ENCODE data around the gene KIAA1671. TPM values are rescaled to one million over a fixed set of nuclear protein-coding genes. Genes with fewer than 3 reads are reported as not detected.

The KIAA1671 gene
- polyA plus RNA-seq, 1 of the 3 experiments (the other 2 are of a cell fraction), result 7.4 TPM

DNA sequence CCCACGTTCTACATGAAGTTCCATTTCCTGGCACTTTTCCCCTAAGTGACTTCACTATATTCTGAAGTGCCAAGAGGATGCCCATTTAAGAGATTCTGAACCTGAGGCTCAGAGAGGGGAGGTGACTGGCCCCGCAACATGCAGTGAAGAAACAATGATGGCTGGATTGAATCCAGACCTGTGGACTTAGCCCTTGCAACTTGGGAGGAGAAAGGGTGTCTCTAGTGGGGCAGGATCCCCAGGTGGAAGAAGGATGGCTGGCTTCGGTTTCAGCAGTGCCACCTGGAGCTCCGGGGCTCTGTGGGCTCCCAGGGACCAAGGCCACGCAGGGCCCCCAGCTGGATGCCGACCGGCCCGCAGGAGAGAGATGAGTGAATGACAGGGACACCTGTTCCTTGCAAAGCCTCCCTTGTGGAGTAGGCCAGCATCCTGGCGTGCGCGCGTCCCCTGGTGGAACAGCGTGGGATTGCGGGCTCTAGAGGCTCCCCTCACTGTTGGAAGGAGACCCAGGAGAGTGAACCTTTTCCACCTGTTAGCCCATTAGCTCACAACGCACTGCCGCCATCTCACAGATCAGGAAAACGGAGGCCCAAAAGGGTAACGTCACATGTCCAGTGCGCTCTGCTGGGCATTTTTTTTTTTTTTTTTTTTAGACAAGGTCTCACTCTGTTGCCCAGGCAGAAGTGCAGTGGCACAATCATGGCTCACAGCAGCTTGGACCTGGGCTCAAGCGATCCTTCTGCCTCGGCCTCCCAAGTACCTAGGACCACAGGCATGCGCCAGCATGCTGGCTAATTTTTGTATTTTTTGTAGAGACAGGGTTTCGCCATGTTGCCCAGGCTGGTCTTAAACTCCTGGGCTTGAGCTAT is 104.7 kb downstream of the KIAA1671 start:
- CTCF ChIA-PET, result interaction anchor here (0.6 to 17.2 kb wide), 39 partner anchors 9 to 288 kb away, joined by 3 to 513 read pairs (median 6); partner anchors contain the start of genes KIAA1671 and LHFPL7
- 40% methylated on average over 13 of the region's 23 CpGs for WGBS (ENCODE audit: low lambda C conversion rate)
- Histone ChIP-seq H3F3A (replicated peaks; ENCODE audit: insufficient read depth) (no peaks in the 10 kb centered on the region), H3K4me3 (ENCODE audit: low read depth in 2 of 2, low read length in 1 of 2) (peak overlapping the region in 1 of 2 experiments; percentile 36; a peak in 1 of 4 replicates), H3K4me1 (ENCODE audit: control insufficient read depth in 1 of 2, insufficient read depth in 2 of 2, low read depth in 1 of 2, low read length in 1 of 2) (peaks cover 0 to 15% of the 10 kb centered on the region in 2 experiments; a peak in 1 of 4 replicates), H3K9me3 (no peaks in the 10 kb centered on the region), H3K27ac (ENCODE audit: low read depth in 2 of 2, low read length in 1 of 2) (no peak overlapping the region), H2AFZ (ENCODE audit: low read depth) (no peak overlapping the region), H3K79me2 (ENCODE audit: insufficient read depth) (no peaks in the 10 kb centered on the region), H3K27me3 (ENCODE audit: insufficient read depth) (no peaks in the 10 kb centered on the region), H4K20me1 (ENCODE audit: insufficient read depth) (no peaks in the 10 kb centered on the region), H3K9ac (no peak overlapping the region), H3K36me3 (replicated peaks in 1 of 2; ENCODE audit: control insufficient read depth in 1 of 2, insufficient read depth in 2 of 2, low read length in 1 of 2) (no peaks in the 10 kb centered on the region), H3K9me2 (no peaks in the 10 kb centered on the region), H3K4me2 (no peak overlapping the region)
- POLR2A ChIA-PET, result interaction anchor here (0.6 kb wide), 1 partner anchor 469 kb away, joined by 4 read pairs; no protein-coding TSS in a partner anchor
- peak; percentile 79 for DNase-seq
- TF ChIP-seq SMC3 (IDR thresholded peaks at IDR 0.05; ENCODE audit: low read depth, low read length) (peak; percentile 76), SIN3A (IDR thresholded peaks at IDR 0.05; ENCODE audit: borderline replicate concordance, low read depth, low read length) (no peak), RAD21 (IDR thresholded peaks at IDR 0.05; ENCODE audit: low read length) (peak; percentile 76), FOXM1 (IDR thresholded peaks at IDR 0.05; ENCODE audit: low read depth) (no peak), CHD2 (IDR thresholded peaks at IDR 0.05; ENCODE audit: low read length, partially characterized antibody) (no peak)
- TF ChIP-seq, protein P1, sequence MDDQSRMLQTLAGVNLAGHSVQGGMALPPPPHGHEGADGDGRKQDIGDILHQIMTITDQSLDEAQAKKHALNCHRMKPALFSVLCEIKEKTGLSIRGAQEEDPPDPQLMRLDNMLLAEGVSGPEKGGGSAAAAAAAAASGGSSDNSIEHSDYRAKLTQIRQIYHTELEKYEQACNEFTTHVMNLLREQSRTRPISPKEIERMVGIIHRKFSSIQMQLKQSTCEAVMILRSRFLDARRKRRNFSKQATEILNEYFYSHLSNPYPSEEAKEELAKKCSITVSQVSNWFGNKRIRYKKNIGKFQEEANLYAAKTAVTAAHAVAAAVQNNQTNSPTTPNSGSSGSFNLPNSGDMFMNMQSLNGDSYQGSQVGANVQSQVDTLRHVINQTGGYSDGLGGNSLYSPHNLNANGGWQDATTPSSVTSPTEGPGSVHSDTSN (IDR thresholded peaks at IDR 0.05), result 0 out of 2 replicates have a peak, but pooled peaks have one; percentile 30
- TF ChIP-seq, protein P2, sequence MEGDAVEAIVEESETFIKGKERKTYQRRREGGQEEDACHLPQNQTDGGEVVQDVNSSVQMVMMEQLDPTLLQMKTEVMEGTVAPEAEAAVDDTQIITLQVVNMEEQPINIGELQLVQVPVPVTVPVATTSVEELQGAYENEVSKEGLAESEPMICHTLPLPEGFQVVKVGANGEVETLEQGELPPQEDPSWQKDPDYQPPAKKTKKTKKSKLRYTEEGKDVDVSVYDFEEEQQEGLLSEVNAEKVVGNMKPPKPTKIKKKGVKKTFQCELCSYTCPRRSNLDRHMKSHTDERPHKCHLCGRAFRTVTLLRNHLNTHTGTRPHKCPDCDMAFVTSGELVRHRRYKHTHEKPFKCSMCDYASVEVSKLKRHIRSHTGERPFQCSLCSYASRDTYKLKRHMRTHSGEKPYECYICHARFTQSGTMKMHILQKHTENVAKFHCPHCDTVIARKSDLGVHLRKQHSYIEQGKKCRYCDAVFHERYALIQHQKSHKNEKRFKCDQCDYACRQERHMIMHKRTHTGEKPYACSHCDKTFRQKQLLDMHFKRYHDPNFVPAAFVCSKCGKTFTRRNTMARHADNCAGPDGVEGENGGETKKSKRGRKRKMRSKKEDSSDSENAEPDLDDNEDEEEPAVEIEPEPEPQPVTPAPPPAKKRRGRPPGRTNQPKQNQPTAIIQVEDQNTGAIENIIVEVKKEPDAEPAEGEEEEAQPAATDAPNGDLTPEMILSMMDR (IDR thresholded peaks at IDR 0.05), result peak; percentile 73

DNA sequence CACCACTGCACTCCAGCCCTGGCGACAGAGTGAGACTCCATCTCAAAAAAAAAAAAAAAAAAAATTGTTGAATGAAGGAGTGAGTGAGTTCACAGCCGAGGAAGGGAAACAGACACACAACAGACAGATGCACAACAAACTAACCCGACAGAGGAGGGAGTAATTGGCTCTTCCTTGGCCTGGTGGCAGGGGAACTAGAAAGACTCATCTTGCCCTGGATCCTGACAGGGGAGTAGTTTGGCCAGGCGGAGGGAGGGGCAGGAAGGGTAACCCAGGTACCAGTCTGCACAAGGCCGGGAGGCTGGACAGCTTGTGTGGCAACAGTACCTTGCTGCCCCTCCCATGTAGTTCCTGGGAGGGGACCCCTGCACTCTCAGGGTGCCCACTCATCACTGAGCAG is 106.9 kb downstream of the KIAA1671 start:
- Histone ChIP-seq H3K79me2 (ENCODE audit: insufficient read depth) (no peaks in the 10 kb centered on the region), H3K9me3 (no peaks in the 10 kb centered on the region), H3K27me3 (ENCODE audit: insufficient read depth) (no peaks in the 10 kb centered on the region), H3K4me3 (ENCODE audit: low read depth in 2 of 2, low read length in 1 of 2) (no peak overlapping the region), H3F3A (replicated peaks; ENCODE audit: insufficient read depth) (no peaks in the 10 kb centered on the region), H3K27ac (ENCODE audit: low read depth in 2 of 2, low read length in 1 of 2) (no peak overlapping the region), H3K4me2 (no peak overlapping the region), H3K4me1 (ENCODE audit: control insufficient read depth in 1 of 2, insufficient read depth in 2 of 2, low read depth in 1 of 2, low read length in 1 of 2) (peaks cover 0 to 10% of the 10 kb centered on the region in 2 experiments; a peak in 1 of 4 replicates), H3K36me3 (replicated peaks in 1 of 2; ENCODE audit: control insufficient read depth in 1 of 2, insufficient read depth in 2 of 2, low read length in 1 of 2) (no peaks in the 10 kb centered on the region), H3K9ac (no peak overlapping the region), H2AFZ (ENCODE audit: low read depth) (no peak overlapping the region), H4K20me1 (ENCODE audit: insufficient read depth) (no peaks in the 10 kb centered on the region), H3K9me2 (no peaks in the 10 kb centered on the region)
- WGBS (ENCODE audit: low lambda C conversion rate), result 92% methylated on average over 5 of the region's 5 CpGs
- TF ChIP-seq FOXM1 (IDR thresholded peaks at IDR 0.05; ENCODE audit: low read depth), result no peak
- no peak for TF ChIP-seq EZH2phosphoT487 (IDR thresholded peaks at IDR 0.05; ENCODE audit: borderline replicate concordance, low read depth)
- no peak for TF ChIP-seq MEF2A (IDR thresholded peaks at IDR 0.05; ENCODE audit: borderline replicate concordance, low read depth)
- TF ChIP-seq, protein P3, sequence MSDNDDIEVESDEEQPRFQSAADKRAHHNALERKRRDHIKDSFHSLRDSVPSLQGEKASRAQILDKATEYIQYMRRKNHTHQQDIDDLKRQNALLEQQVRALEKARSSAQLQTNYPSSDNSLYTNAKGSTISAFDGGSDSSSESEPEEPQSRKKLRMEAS (IDR thresholded peaks at IDR 0.05; ENCODE audit: low read depth), result no peak
- no peak for TF ChIP-seq EP300 (IDR thresholded peaks at IDR 0.05; ENCODE audit: borderline replicate concordance in 1 of 2, low read depth in 1 of 2, low read length in 1 of 2)
- TF ChIP-seq RXRA (IDR thresholded peaks at IDR 0.05; ENCODE audit: borderline replicate concordance, low read depth), result no peak
- TF ChIP-seq, protein P2 (IDR thresholded peaks at IDR 0.05), result no peak
- POLR2A ChIA-PET, result no interaction called here
- CTCF ChIA-PET, result interaction anchor here (0.9 to 17.2 kb wide), 5 partner anchors 11 to 114 kb away, joined by 3 to 513 read pairs (median 10); partner anchors contain the start of genes KIAA1671 and LHFPL7
- DNase-seq, result no peak
